Bronchial epithelial cell (primary cell): ENCODE data around the gene GNAI3. TPM values are rescaled to one million over a fixed set of nuclear protein-coding genes. Genes with fewer than 3 reads are reported as not detected.

Experiments
- DNase-seq: peaks from one replicate; pipeline ENCODE4 v3.0.0-alpha.2; 2010; ENCODE audit warnings: low read depth
- FAIRE-seq: peaks from 2 replicates; lab custom pipeline; 2011; peaks lifted over from hg19 to GRCh38; lab: Jason Lieb, UNC
- H3K27me3 ChIP-seq: 2 replicates; pipeline ENCODE4 v1.5.1; 2011; ENCODE audit warnings: low read length; ENCODE audit not compliant: control insufficient read depth, insufficient read depth
- H3K36me3 ChIP-seq: 2 replicates; pipeline ENCODE4 v1.5.1; 2011; ENCODE audit warnings: low read length; ENCODE audit not compliant: control insufficient read depth, insufficient read depth
- H3K4me3 ChIP-seq: 2 replicates; pipeline ENCODE4 v1.5.1; 2011; ENCODE audit warnings: mild to moderate bottlenecking, low read depth, low read length, control low read depth
- CTCF ChIP-seq: IDR thresholded peaks from 2 replicates; pipeline ENCODE4 v1.5.1; 2011; ENCODE audit warnings: mild to moderate bottlenecking, moderate library complexity, low read length, control low read depth, inconsistent platforms; ENCODE audit not compliant: insufficient read depth, severe bottlenecking
- total RNA-seq: library from RNA; depleted of rRNA; stranded (reverse); fragments of >200 nt; gene quantifications from 2 replicates; pipeline ENCODE4 v1.2.1, GENCODE V29; 2014

GNAI3 gene
- total RNA-seq, 1 donor from 2014 or later, result 18.7 TPM

GRCh38 chr1:109502364-109502851 lies 46.0 kb upstream of the GNAI3 start:
- no peak overlapping the region for H3K4me3 ChIP-seq
- DNase-seq, result no peak
- peaks cover 3% of the 10 kb centered on the region for H3K36me3 ChIP-seq
- no peak for TF ChIP-seq CTCF
- FAIRE-seq, result no peak
- no peaks in the 10 kb centered on the region for H3K27me3 ChIP-seq

- peaks cover 3% of the 10 kb centered on the region for H3K27me3 ChIP-seq
- FAIRE-seq (no peak), DNase-seq (no peak)
- H3K36me3 ChIP-seq, result peaks cover 1% of the 10 kb centered on the region
- no peak for TF ChIP-seq CTCF
- H3K4me3 ChIP-seq, result no peak overlapping the region
These were observed 44.5 kb upstream of the GNAI3 start for GRCh38 chr1:109503935-109504334.

- FAIRE-seq, result no peak
These were observed 43.4 kb upstream of the GNAI3 start for GRCh38 chr1:109504974-109505373.

GRCh38 chr1:109508001-109508872 lies 40.2 kb upstream of the GNAI3 start:
- TF ChIP-seq CTCF, result no peak
- H3K36me3 ChIP-seq, result no peaks in the 10 kb centered on the region
- peaks cover 4% of the 10 kb centered on the region for H3K27me3 ChIP-seq
- no peak overlapping the region for H3K4me3 ChIP-seq
- DNase-seq, result no peak
- FAIRE-seq, result no peak

More at GRCh38 chr1:109504974-109505373, 43.4 kb upstream of the GNAI3 start:
- no peak for DNase-seq
- H3K27me3 ChIP-seq, result peaks cover 3% of the 10 kb centered on the region
- no peak for TF ChIP-seq CTCF
- H3K4me3 ChIP-seq, result no peak overlapping the region
- H3K36me3 ChIP-seq, result peaks cover 1% of the 10 kb centered on the region

- Histone ChIP-seq H3K27me3 (peaks cover 4% of the 10 kb centered on the region), H3K36me3 (no peaks in the 10 kb centered on the region), H3K4me3 (peak overlapping the region; percentile 41)
- TF ChIP-seq CTCF, result no peak
- no peak for FAIRE-seq
- no peak for DNase-seq
These were observed 39.6 kb upstream of the GNAI3 start for GRCh38 chr1:109508873-109509175.
